GM18511 (cell line): ENCODE data around the gene RINL.
"Not testable (repeated sequence)": the region's sequence is repeated elsewhere in the genome, so short reads cannot be mapped to it uniquely, and the experiment has no call there.

ENCODE experiments used
- ATAC-seq: cut with Tn5 transposase; IDR thresholded peaks from one replicate; pipeline ENCODE4 v1.9.1; 2021; ENCODE audit warnings: mild to moderate bottlenecking, moderate library complexity; ENCODE audit not compliant: unreplicated experiment

The RINL gene

GRCh38 chr19:38878575-38879399 lies 712 bp upstream of the RINL start:
- ATAC-seq = no peak

DNA sequence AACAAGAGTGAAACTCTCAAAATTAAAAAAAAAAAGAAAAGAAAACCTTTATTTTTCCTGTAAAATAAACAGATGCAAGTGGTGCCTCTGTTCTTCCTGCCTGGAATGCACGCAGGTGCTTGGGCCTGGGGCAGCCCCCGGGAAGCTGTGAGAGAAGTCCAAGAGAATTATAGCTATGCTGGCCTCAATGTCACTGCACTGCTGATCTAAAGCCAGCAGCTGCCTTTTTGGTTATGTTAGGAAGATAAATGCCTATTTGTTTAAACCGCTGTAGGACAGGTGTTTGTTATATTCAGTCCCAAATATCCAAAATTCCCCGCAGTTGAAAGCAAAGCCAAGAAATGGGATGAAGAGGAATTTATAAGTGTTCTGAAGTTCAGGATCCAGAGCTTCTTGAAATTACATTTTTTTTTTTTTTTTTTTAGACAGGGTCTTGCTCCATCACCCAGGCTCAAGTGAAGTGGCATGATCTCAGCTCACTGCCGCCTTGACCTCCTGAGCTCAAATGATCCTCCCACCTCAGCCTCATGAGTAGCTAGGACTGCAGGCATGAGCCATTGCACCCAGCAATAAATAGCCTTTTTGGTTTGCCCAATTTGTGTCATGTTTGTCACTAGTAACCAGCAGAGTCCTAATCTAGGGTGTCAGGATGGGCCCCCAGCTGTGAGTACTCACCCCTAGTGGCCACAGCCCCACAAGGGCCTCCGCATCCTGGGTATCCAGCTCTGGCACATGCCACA lies 2.2 kb downstream of the RINL start:
- ATAC-seq = no peak

GRCh38 chr19:38873400-38873799 lies 4.7 kb downstream of the RINL start:
- not testable (repeated sequence) for ATAC-seq

DNA sequence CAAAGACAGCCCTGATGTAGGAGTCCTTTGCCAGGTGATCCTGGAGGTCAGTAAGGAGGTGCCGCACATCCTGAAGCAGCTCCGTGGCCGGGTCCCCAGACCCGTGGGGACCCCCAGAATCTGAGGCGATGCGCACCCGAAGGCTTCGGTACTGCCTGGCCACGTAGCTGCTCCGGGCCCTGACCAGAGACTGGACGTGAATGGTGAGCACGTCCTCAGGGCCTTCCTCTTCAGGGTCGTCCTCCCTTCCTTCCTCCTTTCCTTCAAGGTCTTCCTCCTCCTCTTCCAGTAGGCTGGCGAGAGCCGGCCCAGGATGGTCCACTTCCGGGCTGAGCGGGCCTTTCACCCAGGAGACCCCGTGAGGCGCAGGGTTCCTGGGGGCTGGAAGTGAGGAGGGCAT lies 7.5 kb downstream of the RINL start:
- no peak for ATAC-seq

DNA sequence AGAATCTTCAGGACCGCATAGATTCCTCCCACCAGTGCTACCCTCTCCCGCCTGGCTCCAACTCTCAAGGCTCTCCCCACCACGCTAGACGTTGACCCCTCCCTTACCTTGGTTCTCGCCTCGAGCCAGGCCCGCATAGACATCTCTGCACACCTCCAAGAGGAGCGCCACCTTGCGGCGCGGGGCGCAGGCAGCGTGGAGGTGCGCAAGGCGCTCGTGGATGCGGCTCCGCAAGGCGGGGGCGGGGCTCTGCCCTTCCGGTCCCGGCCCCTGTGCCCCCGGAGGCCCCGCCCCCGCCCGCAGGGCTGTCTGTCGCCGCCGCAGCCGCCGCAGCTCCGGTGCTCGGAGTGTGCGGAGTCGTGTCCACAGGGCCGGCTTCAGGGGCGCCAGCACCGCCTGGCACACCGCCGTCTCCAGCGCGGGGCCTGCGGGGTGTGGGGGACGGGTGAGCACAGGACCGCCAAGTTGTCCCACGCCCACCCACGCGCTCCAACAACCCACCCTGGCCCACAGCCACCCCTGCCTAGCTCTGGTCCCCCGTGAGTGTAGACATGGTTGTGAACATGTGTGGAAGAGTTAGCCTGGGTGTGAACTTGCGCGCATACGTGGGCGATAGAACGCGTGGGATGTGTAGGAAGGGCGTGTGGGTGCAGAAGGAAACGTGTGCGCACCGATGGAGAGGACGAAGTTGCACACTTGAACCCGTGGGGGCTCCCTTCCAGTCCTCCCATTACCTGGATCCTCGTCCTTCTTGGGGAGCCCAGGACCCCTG lies 8.1 kb downstream of the RINL start:
- peak; percentile 72 for ATAC-seq

DNA sequence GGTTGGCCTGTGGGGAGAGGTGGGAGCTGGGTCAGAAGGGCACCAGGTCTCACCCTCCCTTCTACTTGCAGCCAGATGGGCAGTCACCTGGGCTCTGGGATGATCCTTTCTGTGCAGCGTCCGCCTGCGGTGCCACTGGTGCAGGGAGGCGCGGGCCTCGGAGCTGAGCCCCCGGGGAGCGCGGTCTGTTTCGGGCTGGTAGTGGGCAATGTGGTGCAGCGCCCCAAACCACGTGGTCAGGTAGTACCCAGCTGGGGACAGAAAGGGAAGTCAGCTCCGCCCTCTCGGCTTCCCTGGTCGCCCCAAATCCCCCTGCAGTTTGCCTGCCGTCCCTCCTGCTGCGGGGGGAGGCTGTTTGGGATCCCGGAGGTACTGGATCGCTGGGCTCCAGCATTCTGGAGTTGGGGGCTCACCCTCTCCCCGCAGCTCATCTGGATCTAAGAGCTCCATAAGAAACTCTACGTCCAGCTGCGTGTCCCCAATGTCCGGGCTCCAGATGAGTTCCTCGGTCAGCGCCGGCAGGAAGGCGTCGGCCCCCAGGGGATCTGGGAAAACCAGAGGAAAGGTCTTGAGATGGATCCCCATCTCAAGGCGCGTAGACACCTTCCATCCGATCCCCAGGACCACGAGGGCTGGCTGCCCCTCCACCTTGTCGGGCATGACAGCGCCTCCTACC lies 8.8 kb downstream of the RINL start:
- ATAC-seq = no peak

- no peak for ATAC-seq
Measured at GRCh38 chr19:38868551-38868950, 9.5 kb downstream of the RINL start.

DNA sequence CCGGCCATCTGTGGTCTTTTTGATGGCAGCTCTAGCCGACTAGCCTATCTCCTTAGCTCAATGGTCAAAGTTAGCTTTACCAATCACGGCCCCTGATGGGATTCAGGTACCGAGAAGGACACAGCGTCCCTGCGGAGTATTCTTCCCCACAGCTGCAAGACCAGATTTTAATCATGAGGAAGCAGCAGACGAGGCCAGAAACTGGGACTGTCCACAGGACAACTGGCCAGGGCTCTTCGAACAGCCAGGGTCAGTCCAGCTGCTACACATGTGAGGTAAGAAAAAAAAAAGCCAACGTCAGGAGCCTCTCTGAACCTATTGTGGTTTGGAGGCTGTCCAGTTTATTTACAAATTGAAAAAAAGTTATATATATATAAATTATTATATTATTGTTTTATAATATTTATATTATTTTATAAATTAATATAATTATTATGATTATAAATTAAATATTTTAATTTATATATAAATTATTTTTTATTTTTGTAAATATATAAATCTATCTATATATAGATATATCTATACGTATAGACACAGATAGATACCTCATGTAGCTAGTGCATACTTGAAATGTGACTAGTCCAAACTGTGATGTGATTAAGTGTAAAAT lies 10.8 kb downstream of the RINL start:
- no peak for ATAC-seq

GRCh38 chr19:38862321-38863059 lies 15.6 kb downstream of the RINL start:
- no peak for ATAC-seq

DNA sequence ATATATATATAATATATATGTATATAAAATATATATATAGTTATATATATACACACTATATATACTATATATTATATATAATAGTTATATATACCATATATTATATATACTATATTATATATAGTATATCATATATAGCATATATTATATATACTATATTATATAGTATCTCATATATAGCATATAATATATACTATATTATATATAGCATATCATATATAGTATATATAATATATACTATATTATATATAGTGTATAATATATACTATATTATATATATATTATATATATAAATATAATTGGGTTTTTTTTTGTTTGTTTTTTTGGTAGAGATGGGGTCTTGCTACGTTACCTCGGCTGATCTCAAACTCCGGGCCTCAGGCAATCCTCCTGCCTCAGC lies 16.7 kb downstream of the RINL start:
- ATAC-seq = no peak

GRCh38 chr19:38859631-38860204 lies 18.4 kb downstream of the RINL start:
- ATAC-seq = not testable (repeated sequence)

- no peak for ATAC-seq
Measured at GRCh38 chr19:38856813-38857212, 21.3 kb downstream of the RINL start.

- not testable (repeated sequence) for ATAC-seq
Measured at GRCh38 chr19:38855751-38856150, 22.3 kb downstream of the RINL start.

DNA sequence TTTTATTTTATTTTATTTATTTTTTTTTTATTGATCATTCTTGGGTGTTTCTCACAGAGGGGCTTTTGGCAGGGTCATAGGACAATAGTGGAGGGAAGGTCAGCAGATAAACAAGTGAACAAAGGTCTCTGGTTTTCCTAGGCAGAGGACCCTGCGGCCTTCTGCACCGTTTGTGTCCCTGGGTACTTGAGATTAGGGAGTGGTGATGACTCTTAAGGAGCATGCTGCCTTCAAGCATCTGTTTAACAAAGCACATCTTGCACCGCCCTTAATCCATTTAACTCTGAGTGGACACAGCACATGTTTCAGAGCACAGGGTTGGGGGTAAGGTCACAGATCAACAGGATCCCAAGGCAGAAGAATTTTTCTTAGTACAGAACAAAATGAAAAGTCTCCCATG lies 23.1 kb downstream of the RINL start:
- not testable (repeated sequence) for ATAC-seq

DNA sequence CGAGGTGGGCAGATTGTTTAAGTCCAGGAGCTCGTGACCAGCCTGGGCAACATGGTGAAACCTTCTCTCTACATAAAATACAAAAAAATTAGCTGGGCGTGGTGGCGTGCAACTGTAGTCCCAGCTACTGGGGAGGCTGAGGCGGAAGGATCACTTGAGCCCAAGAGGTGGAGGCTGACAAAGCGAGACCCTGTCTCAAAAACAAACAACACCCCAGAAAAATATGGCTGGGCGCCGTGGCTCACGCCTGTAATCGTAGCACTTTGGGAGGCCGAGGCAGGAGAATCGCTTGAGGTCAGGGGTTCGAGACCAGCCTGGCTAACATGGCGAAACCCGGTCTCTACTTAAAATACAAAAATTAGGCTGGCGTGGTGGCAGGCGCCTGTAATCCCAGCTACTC lies 24.9 kb downstream of the RINL start:
- ATAC-seq = no peak

DNA sequence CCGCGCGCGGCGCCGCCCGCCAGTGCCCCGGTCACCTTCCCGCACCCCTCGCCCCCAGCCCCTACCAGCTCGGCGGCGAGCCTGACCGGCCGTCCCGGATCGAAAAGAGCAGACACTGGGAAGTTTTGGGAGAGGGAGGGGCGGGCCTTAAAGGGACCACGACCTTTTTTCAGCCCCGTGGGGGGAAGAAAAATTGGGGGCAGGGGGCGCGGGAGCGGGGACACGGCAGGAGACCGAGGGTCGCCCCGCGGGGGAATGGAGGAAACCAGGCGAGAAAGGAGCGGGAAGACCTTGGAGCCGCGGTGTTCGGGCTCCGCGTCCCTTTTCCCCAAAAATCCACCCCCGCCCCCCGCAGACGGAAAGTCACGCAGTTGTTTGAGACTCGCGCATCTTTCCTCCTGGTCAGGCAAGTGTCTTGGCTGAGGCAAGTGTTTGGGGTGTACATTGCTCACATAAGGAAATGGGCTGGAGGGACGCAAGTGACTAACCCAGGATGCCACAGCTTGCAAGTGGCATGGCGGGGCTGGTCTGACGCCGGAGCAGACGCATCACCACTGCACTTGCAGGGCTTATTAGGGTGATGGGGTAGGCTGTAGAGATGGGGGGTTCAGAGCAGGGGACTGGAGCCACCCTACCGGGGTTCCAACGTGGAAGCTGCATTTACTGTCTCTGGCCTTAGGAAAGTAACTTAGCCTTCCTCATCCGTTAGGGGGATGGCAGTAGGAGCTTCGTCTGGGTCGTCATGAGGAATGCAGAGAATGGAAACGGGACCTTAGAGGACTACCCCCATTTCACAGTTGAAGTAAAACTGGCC lies 25.6 kb downstream of the RINL start:
- no peak for ATAC-seq

DNA sequence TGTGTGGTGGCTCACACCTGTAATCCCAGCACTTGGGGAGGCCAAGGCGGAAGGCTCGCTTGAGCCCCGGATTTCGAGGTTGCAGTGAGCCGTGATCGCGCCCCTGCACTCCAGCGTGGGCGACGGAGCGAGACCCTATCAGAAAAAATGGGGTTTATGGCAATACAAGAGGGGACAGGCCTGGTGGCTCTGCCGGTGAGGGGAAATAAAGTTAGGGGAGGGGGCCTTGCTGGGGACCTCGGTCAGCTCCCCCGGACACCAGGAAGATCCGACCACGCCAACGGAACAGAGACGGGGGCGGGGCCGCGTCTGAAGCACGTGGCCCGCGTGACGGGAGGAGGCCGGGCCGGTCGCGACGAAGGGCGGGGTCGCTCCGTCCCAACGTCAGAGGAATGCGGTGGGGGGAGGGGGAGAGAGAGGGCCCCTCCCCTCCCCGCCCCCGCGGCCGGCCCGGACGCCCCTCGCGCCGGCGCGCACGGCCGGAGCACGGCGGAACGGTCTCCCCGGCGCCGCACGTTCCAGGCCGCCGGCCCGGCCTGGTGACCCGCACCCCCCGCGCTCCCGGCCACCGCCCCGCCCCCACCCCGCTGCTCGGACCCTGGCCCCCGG lies 26.3 kb downstream of the RINL start:
- ATAC-seq = peak; percentile 20

DNA sequence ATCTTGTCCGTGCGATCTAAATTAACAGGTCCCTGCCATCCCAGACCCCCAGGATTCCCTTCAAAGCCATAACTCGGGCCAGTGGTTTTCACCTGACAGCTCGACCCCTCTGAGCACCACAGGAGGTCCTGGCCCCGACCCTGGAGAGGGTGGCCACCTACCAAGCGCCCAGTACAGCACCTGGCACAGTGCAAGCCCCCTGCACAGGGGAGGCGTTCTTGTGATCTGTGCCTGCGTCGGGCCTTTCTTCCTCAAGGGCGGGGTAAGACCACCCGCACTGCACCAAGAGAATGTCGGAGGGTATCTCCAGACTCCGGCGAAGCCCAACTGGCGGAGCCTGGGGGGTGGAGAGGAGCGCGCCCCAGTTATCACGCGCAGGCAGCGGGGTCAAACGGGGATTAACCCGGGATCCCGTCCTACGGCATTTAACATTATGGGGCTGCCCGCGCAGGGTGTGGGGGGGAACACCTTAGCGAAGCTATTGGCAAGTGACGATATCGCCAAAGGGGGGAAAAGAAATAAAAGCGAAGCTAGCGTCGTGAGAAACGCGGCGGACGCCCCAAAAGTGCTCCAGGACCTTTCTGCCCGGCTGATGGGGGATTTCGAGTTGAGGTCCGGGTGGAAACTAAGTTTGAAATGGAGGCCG lies 27.0 kb downstream of the RINL start:
- no peak for ATAC-seq
